KMS-11 (cell line): Measurements from ENCODE around the gene AGFG2.

Experiments
- H2AFZ ChIP-seq: fragments of 200-600 bp; sonication (generic); 2 replicates; pipeline ENCODE4 v1.6.1; 2016; ENCODE audit warnings: antibody characterized with exemption, mixed run types, low read depth
- H3K27ac ChIP-seq: fragments of 200-600 bp; sonication (generic); 2 replicates; pipeline ENCODE4 v1.6.1; 2016; ENCODE audit warnings: mild to moderate bottlenecking, mixed run types
- H3K27me3 ChIP-seq: fragments of 200-600 bp; sonication (generic); 2 replicates; pipeline ENCODE4 v1.6.1; 2017; ENCODE audit warnings: mild to moderate bottlenecking, low read depth, mixed run types, moderate library complexity; ENCODE audit not compliant: insufficient read depth
- H3K36me3 ChIP-seq: fragments of 200-600 bp; sonication (generic); 2 replicates; pipeline ENCODE4 v1.6.1; 2017; ENCODE audit warnings: mild to moderate bottlenecking, mixed run types; ENCODE audit not compliant: insufficient read depth
- H3K4me1 ChIP-seq: fragments of 200-600 bp; sonication (generic); 2 replicates; pipeline ENCODE4 v1.6.1; 2016; ENCODE audit warnings: mild to moderate bottlenecking, low read depth, mixed run types; ENCODE audit not compliant: poor library complexity, severe bottlenecking
- H3K4me2 ChIP-seq: fragments of 200-600 bp; sonication (generic); 2 replicates; pipeline ENCODE4 v1.7.0; 2016; ENCODE audit warnings: mild to moderate bottlenecking, mixed run types
- H3K4me3 ChIP-seq: fragments of 200-600 bp; sonication (generic); IDR thresholded peaks from 2 replicates; pipeline ENCODE4 v1.6.1; 2017; ENCODE audit warnings: low read depth, low read length, mixed read lengths; ENCODE audit not compliant: insufficient read depth
- H3K79me2 ChIP-seq: fragments of 200-600 bp; sonication (generic); 2 replicates; pipeline ENCODE4 v1.6.1; 2016; ENCODE audit warnings: low read depth, mixed run types; ENCODE audit not compliant: insufficient read depth
- H3K9ac ChIP-seq: fragments of 200-600 bp; sonication (generic); 2 replicates; pipeline ENCODE4 v1.6.1; 2016; ENCODE audit warnings: mild to moderate bottlenecking, mixed run types
- H4K20me1 ChIP-seq: fragments of 200-600 bp; sonication (generic); 2 replicates; pipeline ENCODE4 v1.6.1; 2016; ENCODE audit warnings: mild to moderate bottlenecking, mixed run types; ENCODE audit not compliant: insufficient read depth
- TF ChIP-seq, protein P1 (sequence below): fragments of 200-600 bp; sonication (generic); conservative IDR thresholded peaks from 2 replicates; pipeline ENCODE4 v1.6.1; 2017; ENCODE audit warnings: low read depth, mild to moderate bottlenecking, antibody characterized with exemption, low read length, moderate library complexity, mixed read lengths

The AGFG2 gene

DNA sequence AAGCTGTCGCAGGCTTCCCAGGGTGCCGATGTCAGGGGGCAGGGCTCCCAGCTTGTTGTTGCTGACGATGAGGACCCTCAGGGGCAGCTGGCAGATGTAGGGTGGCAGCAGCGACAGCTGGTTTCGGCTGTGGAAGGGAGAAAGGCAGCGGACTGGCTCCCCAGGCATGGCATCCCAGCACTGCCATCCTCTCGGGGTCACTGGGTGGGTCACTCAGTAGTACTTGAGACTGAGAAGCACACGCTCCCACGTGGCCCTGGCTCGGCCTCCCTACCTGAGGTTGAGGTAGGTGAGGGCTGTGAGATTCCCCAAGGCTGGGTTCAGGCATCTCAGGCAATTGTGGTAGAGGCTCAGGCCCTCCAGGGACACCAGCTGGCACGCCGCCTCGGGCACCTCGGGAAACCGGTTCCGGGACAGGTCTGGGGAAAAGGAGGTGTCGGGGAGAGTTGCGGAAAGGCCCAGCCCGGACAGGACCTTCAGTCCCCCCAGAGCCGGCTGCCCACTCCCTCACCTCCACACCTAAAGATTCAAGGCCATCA, 43.1 kb downstream of the AGFG2 start:
- H4K20me1 ChIP-seq: no peaks in the 10 kb centered on the region
- no peak overlapping the region for H3K4me3 ChIP-seq

DNA sequence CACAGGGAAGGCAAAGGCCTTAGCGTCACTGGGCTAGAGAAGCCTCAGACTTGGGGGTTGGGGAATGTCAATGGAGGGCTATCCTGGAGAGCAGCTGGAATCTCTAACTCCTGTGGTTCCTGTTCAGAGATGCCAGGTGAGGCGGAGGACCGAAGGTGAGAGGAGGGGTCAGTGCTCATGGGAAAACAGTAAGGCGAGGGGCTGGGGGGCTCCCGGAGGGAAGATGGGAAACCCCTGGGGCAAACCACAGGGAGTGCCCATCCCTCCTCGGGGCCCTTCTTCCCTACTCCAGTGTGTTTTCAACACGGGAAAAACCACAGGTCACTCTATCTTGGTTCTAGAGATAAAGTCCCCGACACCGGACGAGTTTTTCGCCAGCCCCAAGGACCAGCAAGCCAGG, 43.6 kb downstream of the AGFG2 start:
- TF ChIP-seq, protein P1, sequence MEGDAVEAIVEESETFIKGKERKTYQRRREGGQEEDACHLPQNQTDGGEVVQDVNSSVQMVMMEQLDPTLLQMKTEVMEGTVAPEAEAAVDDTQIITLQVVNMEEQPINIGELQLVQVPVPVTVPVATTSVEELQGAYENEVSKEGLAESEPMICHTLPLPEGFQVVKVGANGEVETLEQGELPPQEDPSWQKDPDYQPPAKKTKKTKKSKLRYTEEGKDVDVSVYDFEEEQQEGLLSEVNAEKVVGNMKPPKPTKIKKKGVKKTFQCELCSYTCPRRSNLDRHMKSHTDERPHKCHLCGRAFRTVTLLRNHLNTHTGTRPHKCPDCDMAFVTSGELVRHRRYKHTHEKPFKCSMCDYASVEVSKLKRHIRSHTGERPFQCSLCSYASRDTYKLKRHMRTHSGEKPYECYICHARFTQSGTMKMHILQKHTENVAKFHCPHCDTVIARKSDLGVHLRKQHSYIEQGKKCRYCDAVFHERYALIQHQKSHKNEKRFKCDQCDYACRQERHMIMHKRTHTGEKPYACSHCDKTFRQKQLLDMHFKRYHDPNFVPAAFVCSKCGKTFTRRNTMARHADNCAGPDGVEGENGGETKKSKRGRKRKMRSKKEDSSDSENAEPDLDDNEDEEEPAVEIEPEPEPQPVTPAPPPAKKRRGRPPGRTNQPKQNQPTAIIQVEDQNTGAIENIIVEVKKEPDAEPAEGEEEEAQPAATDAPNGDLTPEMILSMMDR: no peak
- no peak overlapping the region for H3K4me2 ChIP-seq
- H3K4me3 ChIP-seq: no peak overlapping the region
- H3K9ac ChIP-seq: no peak overlapping the region
- no peaks in the 10 kb centered on the region for H3K36me3 ChIP-seq
- H3K27me3 ChIP-seq: peaks cover under 1% of the 10 kb centered on the region; the same call in 1 of the 2 replicates
- peaks cover 4% of the 10 kb centered on the region; the same call in 1 of the 2 replicates for H3K79me2 ChIP-seq
- no peak overlapping the region for H3K27ac ChIP-seq
- peaks cover 12% of the 10 kb centered on the region for H3K4me1 ChIP-seq
- no peaks in the 10 kb centered on the region for H4K20me1 ChIP-seq
- H2AFZ ChIP-seq: no peak overlapping the region

More for the DNA sequence above, 43.1 kb downstream of the AGFG2 start:
- H2AFZ ChIP-seq: no peak overlapping the region
- H3K9ac ChIP-seq: no peak overlapping the region
- no peak overlapping the region for H3K4me2 ChIP-seq
- H3K4me1 ChIP-seq: peaks cover 12% of the 10 kb centered on the region
- TF ChIP-seq, protein P1: no peak
- H3K36me3 ChIP-seq: no peaks in the 10 kb centered on the region
- no peak overlapping the region for H3K27ac ChIP-seq
- H3K27me3 ChIP-seq: no peaks in the 10 kb centered on the region
- H3K79me2 ChIP-seq: peaks cover 4% of the 10 kb centered on the region; the same call in 1 of the 2 replicates

DNA sequence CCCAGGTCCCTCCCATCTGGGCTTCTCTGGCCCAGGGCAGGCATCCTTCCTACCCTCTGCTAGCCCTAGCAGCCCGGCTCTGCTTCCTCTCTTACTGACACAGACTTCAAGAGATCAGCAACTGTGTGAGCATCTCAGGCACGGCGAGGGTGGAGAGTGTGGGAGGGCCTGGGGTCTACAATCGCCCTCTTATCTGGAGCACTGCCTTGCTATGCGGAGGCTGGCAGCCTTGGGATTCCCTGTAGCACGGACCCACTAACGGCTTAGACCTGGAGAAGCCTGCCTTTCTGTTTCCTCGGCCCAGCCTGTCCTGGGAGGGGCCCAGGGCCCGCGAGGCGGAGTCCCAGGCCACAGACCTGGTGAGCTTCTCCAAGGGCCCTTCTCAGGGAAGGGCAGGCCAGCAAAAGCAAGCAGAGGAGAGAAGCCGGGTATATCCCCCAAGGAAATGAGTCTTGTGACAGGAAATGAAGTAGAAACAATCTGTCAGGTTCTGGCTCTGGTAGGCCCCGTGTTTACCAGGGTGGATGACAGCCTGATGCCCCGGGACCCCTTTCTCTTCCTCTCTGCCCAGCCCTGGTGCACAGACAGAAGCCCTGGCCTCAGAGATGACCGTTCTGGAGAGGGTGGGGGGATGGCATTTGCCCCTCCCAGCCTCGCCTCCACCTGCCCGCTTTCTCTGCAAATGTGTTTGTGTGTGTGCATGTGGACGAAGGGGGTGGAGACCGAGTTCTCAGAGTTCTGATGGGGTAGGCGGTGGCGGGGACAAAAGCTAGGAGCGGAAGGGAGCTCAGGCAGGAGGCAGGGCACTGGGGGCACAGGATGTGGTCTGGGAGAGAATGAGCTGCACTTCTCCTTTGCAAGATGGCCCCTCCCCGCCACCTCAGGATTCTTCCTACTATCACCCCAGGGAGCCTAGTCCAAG, 44.4 kb downstream of the AGFG2 start:
- Histone ChIP-seq H3K4me3 (no peak overlapping the region), H3K79me2 (peaks cover 4% of the 10 kb centered on the region; the same call in 1 of the 2 replicates), H3K4me2 (no peak overlapping the region)

DNA sequence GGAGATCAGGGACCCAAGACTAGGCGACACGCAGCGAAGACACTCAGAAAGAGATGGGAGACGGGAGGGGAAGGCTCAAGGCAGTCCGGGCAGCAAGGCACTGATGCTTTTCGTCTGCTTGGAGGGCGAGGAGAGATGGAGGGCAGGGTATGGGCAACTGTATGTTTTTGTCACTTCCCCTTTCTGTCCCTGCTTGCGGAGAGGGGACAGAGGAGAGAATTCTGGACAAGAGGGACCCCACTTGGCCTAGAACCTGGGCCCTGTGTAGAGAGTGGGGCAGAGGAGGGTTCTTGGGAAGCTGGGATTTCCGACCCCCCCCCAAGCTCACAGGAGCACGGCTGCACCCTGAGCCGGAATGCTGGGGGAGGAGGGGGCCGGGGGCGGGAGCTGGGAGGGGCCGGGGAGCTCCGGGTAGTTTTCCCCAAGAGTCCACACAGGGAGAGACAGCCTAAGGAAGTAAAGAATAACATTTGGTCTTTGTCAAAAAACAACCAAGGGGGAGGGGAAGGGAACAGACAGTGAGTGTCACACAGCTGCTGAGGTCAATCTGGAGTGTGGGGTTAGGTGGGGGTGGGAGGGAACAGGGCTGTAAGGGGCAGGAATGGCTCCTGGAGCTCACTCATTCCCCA, 45.2 kb downstream of the AGFG2 start:
- H3K4me2 ChIP-seq: peak overlapping the region; percentile 80; the same call in 1 of the 2 replicates
- H3K36me3 ChIP-seq: no peaks in the 10 kb centered on the region
- H2AFZ ChIP-seq: no peak overlapping the region
- H3K79me2 ChIP-seq: peaks cover 4% of the 10 kb centered on the region; the same call in 1 of the 2 replicates
- H3K4me3 ChIP-seq: no peak overlapping the region
- TF ChIP-seq, protein P1: no peak
- no peaks in the 10 kb centered on the region for H4K20me1 ChIP-seq
- H3K27ac ChIP-seq: no peak overlapping the region
- H3K9ac ChIP-seq: no peak overlapping the region
- H3K27me3 ChIP-seq: peaks cover 8% of the 10 kb centered on the region
- H3K4me1 ChIP-seq: peaks cover 12% of the 10 kb centered on the region

More for the DNA sequence above, 44.4 kb downstream of the AGFG2 start:
- TF ChIP-seq, protein P1: no peak
- peaks cover 6% of the 10 kb centered on the region; the same call in 1 of the 2 replicates for H3K27me3 ChIP-seq
- H4K20me1 ChIP-seq: no peaks in the 10 kb centered on the region
- H3K4me1 ChIP-seq: peaks cover 12% of the 10 kb centered on the region
- no peaks in the 10 kb centered on the region for H3K36me3 ChIP-seq
- no peak overlapping the region for H3K27ac ChIP-seq
- no peak overlapping the region for H3K9ac ChIP-seq
- H2AFZ ChIP-seq: no peak overlapping the region
